ENCODE data around the gene TM4SF18. TPM values are rescaled to one million over a fixed set of nuclear protein-coding genes. Genes with fewer than 3 reads are reported as not detected.
"Not testable (repeated sequence)": the region's sequence is repeated elsewhere in the genome, so short reads cannot be mapped to it uniquely, and the experiment has no call there.

TM4SF18 gene
- total and polyA plus RNA-seq, 2 donors (not counting 1 experiment from before 2014, with no cell fraction given): not detected

GRCh38 chr3:149339931-149340309, 6.5 kb upstream of the TM4SF18 start:
- H3K4me3 Mint-ChIP-seq: no peak overlapping the region
- Histone ChIP-seq H4K20me1 (ENCODE audit: control insufficient read depth, insufficient read depth, low read length, poor library complexity, severe bottlenecking) (no peaks in the 10 kb centered on the region), H3K4me3 (ENCODE audit: control extremely low read depth in 1 of 5, extremely low read depth in 1 of 5, insufficient read depth in 1 of 5, low read depth in 2 of 5, low read length in 4 of 5) (no peak overlapping the region), H3K27me3 (replicated peaks in 1 of 4; ENCODE audit: control extremely low read depth in 1 of 4, control insufficient read depth in 3 of 4, insufficient read depth in 4 of 4, low read length in 3 of 4) (peaks cover 0 to 13% (median 4%) of the 10 kb centered on the region in 4 experiments), H3K9me3 (ENCODE audit: control extremely low read depth in 1 of 3, control insufficient read depth in 2 of 3, insufficient read depth in 1 of 3, low read length in 2 of 3) (no peaks in the 10 kb centered on the region), H3K4me2 (replicated peaks; ENCODE audit: low read depth, low read length, poor library complexity, severe bottlenecking) (no peak overlapping the region), H3K9ac (ENCODE audit: low read length) (no peak overlapping the region), H3K79me2 (ENCODE audit: control insufficient read depth, insufficient read depth, low read length) (no peaks in the 10 kb centered on the region), H2AFZ (ENCODE audit: insufficient read depth, low read depth, low read length, poor library complexity, severe bottlenecking) (no peak overlapping the region), H3K27ac (ENCODE audit: low read length in 2 of 2) (no peak overlapping the region), H3K4me1 (ENCODE audit: control insufficient read depth in 2 of 2, insufficient read depth in 2 of 2, low read length in 2 of 2) (no peaks in the 10 kb centered on the region), H3K36me3 (replicated peaks in 1 of 2; ENCODE audit: control extremely low read depth in 1 of 2, control insufficient read depth in 1 of 2, extremely low read depth in 1 of 2, insufficient read depth in 2 of 2, low read length in 1 of 2) (no peaks in the 10 kb centered on the region)
- POLR2A ChIA-PET: no interaction called here
- no peaks in the 10 kb centered on the region for H3K9me3 Mint-ChIP-seq (ENCODE audit: insufficient read depth)
- intact Hi-C loops (cut with micrococcal nuclease): no loop called here
- CTCF ChIA-PET: no interaction called here
- H3K27me3 Mint-ChIP-seq: peaks cover 16% of the 10 kb centered on the region
- ATAC-seq (ENCODE audit: low read depth): no peak
- no peak for DNase-seq
- 7% methylated on average over 3 of the region's 5 CpGs for WGBS (ENCODE audit: insufficient coverage)
- TF ChIP-seq EZH2 (IDR thresholded peaks at IDR 0.05; ENCODE audit: borderline replicate concordance, insufficient read depth, low read depth, low read length, poor library complexity, severe bottlenecking) (no peak), CTCF (IDR thresholded peaks at IDR 0.05) (no peak)
- no peaks in the 10 kb centered on the region for H3K4me1 Mint-ChIP-seq
- H3K27ac Mint-ChIP-seq: no peak overlapping the region

- DNase-seq; H3K4me3 Mint-ChIP-seq; H3K4me1 Mint-ChIP-seq; CTCF ChIA-PET; POLR2A ChIA-PET; H3K9ac ChIP-seq (ENCODE audit: low read length); ATAC-seq (ENCODE audit: low read depth); H3K27ac ChIP-seq (ENCODE audit: low read length in 2 of 2); H2AFZ ChIP-seq (ENCODE audit: insufficient read depth, low read depth, low read length, poor library complexity, severe bottlenecking); H3K4me1 ChIP-seq (ENCODE audit: control insufficient read depth in 2 of 2, insufficient read depth in 2 of 2, low read length in 2 of 2); H4K20me1 ChIP-seq (ENCODE audit: control insufficient read depth, insufficient read depth, low read length, poor library complexity, severe bottlenecking); H3K9me3 Mint-ChIP-seq (ENCODE audit: insufficient read depth); H3K27ac Mint-ChIP-seq; H3K9me3 ChIP-seq (ENCODE audit: control extremely low read depth in 1 of 3, control insufficient read depth in 2 of 3, insufficient read depth in 1 of 3, low read length in 2 of 3); H3K79me2 ChIP-seq (ENCODE audit: control insufficient read depth, insufficient read depth, low read length); H3K27me3 ChIP-seq (replicated peaks in 1 of 4; ENCODE audit: control extremely low read depth in 1 of 4, control insufficient read depth in 3 of 4, insufficient read depth in 4 of 4, low read length in 3 of 4); intact Hi-C loops (cut with micrococcal nuclease); H3K36me3 ChIP-seq (replicated peaks in 1 of 2; ENCODE audit: control extremely low read depth in 1 of 2, control insufficient read depth in 1 of 2, extremely low read depth in 1 of 2, insufficient read depth in 2 of 2, low read length in 1 of 2); H3K4me2 ChIP-seq (replicated peaks; ENCODE audit: low read depth, low read length, poor library complexity, severe bottlenecking); H3K4me3 ChIP-seq (ENCODE audit: control extremely low read depth in 1 of 5, extremely low read depth in 1 of 5, insufficient read depth in 1 of 5, low read depth in 2 of 5, low read length in 4 of 5): not testable (repeated sequence)
- no CpG with 5 or more reads among the region's 1 CpG for WGBS (ENCODE audit: insufficient coverage)
- peaks cover 11% of the 10 kb centered on the region for H3K27me3 Mint-ChIP-seq
Observed at GRCh38 chr3:149337486-149337885, 4.0 kb upstream of the TM4SF18 start.
